Measurements from ENCODE around the gene GLRX2.

DNA sequence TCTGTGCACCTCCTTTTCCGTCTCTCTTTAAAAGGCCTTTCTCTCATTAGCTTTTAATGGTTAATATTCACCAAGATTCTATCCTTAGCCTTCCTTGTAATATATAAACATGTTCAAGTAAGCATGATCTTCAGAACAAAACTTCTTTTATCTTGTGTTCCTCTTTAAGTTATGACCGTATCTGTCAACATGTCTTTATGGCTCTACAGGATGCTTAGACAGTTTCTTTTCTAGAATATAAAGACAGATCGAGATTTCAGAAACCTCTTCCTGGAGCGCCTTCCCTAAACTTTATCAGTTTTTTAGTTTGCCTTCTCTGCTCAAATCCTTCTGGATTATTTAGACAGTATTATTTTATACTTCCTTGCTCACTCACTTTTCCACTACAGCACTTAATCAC is 38.6 kb downstream of the GLRX2 start:
- TF ChIP-seq ZNF274 (IDR thresholded peaks at IDR 0.05; ENCODE audit: low read depth, low read length) (no peak), YY1 (IDR thresholded peaks at IDR 0.05; ENCODE audit: insufficient read depth, insufficient read length) (no peak)

All from NT2/D1 (cell line).